ENCODE data around the gene FOSL1. TPM values are rescaled to one million over a fixed set of nuclear protein-coding genes. Genes with fewer than 3 reads are reported as not detected.

Gene FOSL1
- total RNA-seq, 1 experiment from 2014 or later, result 20.5 TPM

DNA sequence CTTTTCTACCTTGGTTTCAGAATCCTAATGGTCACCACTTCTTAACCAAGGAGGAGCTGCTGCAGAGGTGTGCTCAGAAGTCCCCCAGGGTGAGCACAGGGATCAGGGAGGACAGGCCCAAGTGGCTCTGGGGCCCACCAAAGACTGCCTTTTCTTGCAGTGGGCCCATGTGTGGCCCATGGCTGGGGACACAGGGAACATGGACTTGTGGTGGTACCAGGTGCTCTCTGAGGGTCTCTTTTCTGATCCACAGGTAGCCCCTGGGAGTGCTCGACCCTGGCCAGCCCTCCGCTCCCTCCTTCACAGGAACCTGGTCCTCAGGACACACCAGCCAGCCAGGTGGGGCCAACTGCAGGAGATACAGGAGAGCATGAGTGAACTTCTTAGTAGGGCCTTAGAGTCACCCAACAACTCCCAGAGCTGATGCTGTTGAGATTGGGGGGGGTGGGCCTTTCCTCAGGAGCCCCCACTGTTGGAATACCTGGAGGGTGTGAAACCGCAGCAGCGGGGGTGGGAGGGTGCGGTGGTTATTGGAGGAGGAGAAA, 37.9 kb downstream of the FOSL1 start:
- ATAC-seq, result no peak
- no peak for DNase-seq (ENCODE audit: low spot score)
- POLR2A ChIA-PET, result interaction anchor here (1.1 kb wide), 1 partner anchor 10 kb away, joined by 3 read pairs; no protein-coding TSS in a partner anchor
- Mint-ChIP-seq H3K27ac (no peak overlapping the region), H3K4me1 (peaks cover 14% of the 10 kb centered on the region), H3K36me3 (peaks cover 20% of the 10 kb centered on the region), H3K27me3 (ENCODE audit: low read depth) (no peaks in the 10 kb centered on the region), H3K9me3 (no peaks in the 10 kb centered on the region), H3K4me3 (peak overlapping the region; percentile 90; the same call in 1 of the 2 replicates)
- CTCF ChIA-PET, result interaction anchor here (4.2 to 16.6 kb wide), 3 partner anchors 8 to 27 kb away, joined by 70 to 539 read pairs (median 89); partner anchors contain the start of genes CCDC85B, EFEMP2 and FIBP
- no peak for TF ChIP-seq TCF7 (CRISPR knock-in tag; IDR thresholded peaks at IDR 0.05; ENCODE audit: low read depth)
- TF ChIP-seq ERG (CRISPR knock-in tag; IDR thresholded peaks at IDR 0.05), result no peak
- TF ChIP-seq MYBL2 (CRISPR knock-in tag; IDR thresholded peaks at IDR 0.05), result no peak
- TF ChIP-seq GABPB1 (CRISPR knock-in tag; IDR thresholded peaks at IDR 0.05), result no peak

DNA sequence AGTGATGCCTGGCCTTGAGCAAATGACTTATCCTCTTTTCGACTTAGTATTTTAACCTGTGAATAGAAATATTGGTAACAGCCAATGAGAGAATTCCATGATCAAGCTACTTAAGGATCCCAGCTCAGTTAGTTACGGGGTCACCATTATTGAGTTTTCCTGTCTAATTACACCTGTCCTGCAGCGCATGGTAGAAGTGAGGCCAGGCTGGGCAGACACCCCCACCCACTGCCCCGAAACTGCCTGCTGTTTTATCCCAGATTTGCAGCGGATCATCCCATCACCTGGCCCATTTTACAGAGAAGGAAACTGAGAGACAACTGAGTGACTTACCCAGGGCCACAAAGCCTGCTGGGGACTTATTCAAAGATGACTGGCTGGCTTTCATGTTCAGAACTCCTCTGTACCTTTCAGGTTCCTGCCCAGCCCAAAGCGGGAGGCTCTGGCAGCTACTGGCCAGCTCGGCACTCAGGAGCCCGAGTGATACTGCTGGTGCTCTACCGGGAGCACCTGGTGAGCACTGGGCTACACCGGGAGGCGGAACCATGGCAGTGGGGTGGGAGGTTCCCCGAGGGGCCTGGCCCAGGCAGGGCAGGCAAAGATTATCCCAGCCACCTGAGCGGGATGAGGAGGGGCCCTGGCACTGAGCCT, 38.5 kb downstream of the FOSL1 start:
- ChIA-PET CTCF (interaction anchor here (0.8 to 16.6 kb wide), 7 partner anchors 9 to 184 kb away, joined by 3 to 539 read pairs (median 14); partner anchors contain the start of genes CCDC85B, EFEMP2 and FIBP), POLR2A (interaction anchor here (1.1 to 4.2 kb wide), 4 partner anchors 10 to 54 kb away, joined by 3 to 90 read pairs (median 20); partner anchors contain the start of genes CCDC85B and FIBP)
- Mint-ChIP-seq H3K4me3 (peak overlapping the region; percentile 90), H3K36me3 (peaks cover 23% of the 10 kb centered on the region), H3K27me3 (ENCODE audit: low read depth) (no peaks in the 10 kb centered on the region), H3K27ac (no peak overlapping the region), H3K4me1 (peaks cover 13% of the 10 kb centered on the region), H3K9me3 (no peaks in the 10 kb centered on the region)
- ATAC-seq (no peak), DNase-seq (ENCODE audit: low spot score) (no peak)
- TF ChIP-seq, protein P1, sequence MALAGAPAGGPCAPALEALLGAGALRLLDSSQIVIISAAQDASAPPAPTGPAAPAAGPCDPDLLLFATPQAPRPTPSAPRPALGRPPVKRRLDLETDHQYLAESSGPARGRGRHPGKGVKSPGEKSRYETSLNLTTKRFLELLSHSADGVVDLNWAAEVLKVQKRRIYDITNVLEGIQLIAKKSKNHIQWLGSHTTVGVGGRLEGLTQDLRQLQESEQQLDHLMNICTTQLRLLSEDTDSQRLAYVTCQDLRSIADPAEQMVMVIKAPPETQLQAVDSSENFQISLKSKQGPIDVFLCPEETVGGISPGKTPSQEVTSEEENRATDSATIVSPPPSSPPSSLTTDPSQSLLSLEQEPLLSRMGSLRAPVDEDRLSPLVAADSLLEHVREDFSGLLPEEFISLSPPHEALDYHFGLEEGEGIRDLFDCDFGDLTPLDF (CRISPR knock-in tag; IDR thresholded peaks at IDR 0.05), result no peak
- TF ChIP-seq ZNF423 (CRISPR knock-in tag; IDR thresholded peaks at IDR 0.05) (no peak), ZNF138 (CRISPR knock-in tag; conservative IDR thresholded peaks at IDR 0.05) (no peak), JAZF1 (CRISPR knock-in tag; IDR thresholded peaks at IDR 0.05) (no peak), FOXJ3 (CRISPR knock-in tag; IDR thresholded peaks at IDR 0.05; ENCODE audit: borderline replicate concordance) (no peak), RORB (CRISPR knock-in tag; IDR thresholded peaks at IDR 0.05) (no peak), ATF1 (CRISPR knock-in tag; IDR thresholded peaks at IDR 0.05) (no peak), ZNF532 (CRISPR knock-in tag; IDR thresholded peaks at IDR 0.05; ENCODE audit: borderline replicate concordance) (no peak), PREB (CRISPR knock-in tag; IDR thresholded peaks at IDR 0.05; ENCODE audit: borderline replicate concordance) (no peak), NFYB (CRISPR knock-in tag; conservative IDR thresholded peaks at IDR 0.05; ENCODE audit: low read depth) (no peak), ZNF263 (CRISPR knock-in tag; IDR thresholded peaks at IDR 0.05; ENCODE audit: low read depth) (no peak), ELF4 (CRISPR knock-in tag; IDR thresholded peaks at IDR 0.05; ENCODE audit: low read depth) (no peak)
- TF ChIP-seq, protein P2, sequence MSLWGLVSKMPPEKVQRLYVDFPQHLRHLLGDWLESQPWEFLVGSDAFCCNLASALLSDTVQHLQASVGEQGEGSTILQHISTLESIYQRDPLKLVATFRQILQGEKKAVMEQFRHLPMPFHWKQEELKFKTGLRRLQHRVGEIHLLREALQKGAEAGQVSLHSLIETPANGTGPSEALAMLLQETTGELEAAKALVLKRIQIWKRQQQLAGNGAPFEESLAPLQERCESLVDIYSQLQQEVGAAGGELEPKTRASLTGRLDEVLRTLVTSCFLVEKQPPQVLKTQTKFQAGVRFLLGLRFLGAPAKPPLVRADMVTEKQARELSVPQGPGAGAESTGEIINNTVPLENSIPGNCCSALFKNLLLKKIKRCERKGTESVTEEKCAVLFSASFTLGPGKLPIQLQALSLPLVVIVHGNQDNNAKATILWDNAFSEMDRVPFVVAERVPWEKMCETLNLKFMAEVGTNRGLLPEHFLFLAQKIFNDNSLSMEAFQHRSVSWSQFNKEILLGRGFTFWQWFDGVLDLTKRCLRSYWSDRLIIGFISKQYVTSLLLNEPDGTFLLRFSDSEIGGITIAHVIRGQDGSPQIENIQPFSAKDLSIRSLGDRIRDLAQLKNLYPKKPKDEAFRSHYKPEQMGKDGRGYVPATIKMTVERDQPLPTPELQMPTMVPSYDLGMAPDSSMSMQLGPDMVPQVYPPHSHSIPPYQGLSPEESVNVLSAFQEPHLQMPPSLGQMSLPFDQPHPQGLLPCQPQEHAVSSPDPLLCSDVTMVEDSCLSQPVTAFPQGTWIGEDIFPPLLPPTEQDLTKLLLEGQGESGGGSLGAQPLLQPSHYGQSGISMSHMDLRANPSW (CRISPR knock-in tag; conservative IDR thresholded peaks at IDR 0.05; ENCODE audit: low read depth), result no peak
- TF ChIP-seq, protein P3, sequence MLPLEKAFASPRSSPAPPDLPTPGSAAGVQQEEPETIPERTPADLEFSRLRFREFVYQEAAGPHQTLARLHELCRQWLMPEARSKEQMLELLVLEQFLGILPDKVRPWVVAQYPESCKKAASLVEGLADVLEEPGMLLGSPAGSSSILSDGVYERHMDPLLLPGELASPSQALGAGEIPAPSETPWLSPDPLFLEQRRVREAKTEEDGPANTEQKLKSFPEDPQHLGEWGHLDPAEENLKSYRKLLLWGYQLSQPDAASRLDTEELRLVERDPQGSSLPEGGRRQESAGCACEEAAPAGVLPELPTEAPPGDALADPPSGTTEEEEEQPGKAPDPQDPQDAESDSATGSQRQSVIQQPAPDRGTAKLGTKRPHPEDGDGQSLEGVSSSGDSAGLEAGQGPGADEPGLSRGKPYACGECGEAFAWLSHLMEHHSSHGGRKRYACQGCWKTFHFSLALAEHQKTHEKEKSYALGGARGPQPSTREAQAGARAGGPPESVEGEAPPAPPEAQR (CRISPR knock-in tag; IDR thresholded peaks at IDR 0.05), result no peak
